ENCODE measurements around the gene TMEM51.

The TMEM51 gene

DNA sequence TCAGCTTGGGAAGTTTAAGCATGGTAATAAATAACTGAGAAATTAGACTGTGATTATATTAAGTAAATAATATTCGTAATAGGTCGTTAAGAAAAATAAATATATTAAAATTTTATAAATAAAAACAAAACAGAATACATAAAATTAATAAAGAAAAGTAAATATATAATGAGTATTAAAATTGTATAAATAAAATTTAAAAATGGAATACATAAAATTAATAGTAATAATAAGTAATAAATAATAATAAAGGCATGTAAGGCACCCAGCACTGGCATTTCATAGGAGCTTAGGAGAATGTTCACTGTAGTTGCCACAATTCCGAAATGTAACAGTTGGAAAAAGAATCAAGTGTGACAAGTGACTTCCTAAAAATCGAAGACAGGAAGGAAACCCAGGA is 47.7 kb downstream of the TMEM51 start:
- DNase-seq, result no peak

DNA sequence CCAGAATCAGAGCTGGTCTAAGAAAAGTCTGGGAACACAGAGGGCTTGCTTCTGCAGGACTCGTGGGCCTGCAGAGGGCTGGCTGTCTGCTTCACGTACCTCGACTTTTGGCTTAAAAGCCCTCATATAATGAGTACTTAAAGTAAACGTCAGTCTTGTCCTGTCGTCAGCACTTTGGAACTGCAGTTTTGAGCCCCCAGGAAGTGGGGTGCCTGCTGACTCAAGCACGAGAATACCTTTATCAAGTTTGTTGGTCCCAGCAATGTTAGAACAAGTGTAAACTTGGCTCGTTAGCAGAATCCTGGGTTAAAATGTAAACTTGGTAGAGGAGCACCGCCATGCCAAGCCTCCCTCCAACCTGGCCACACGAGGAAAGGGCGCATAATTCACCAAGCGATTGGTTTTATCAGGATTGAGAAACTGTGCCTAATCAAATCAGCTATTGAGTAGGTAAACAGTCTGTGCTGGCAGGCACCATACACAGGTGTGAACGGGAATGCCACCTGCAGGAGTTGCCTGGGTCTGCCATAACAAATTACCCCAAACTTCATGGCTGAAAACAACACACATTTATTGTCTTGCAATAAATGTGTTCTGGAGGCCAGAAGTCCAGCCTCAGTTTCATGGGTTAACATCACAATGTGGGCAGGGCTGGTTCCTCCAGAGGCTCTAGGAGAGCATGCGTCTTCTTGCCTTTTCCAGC is 48.5 kb downstream of the TMEM51 start:
- no peak for DNase-seq

DNA sequence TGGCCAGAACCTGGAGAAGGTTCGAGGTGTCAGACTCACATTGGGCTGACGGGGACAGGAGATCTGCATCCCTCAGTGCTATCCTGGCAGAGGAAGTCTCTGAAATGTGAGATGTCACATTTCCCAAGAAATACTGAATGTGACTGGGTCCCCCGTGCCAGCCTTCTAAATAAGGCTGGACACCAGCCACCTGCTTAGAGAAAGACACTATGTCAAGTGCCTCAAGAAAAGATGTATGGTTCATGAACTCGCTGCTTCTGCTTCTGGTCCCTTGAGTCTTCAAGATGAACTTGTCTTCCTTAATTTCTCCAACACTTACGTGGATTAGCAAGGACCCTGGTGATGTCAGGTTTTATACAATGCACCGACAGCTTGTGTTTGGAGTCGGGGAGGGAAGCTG is 51.4 kb downstream of the TMEM51 start:
- no peak for DNase-seq

DNA sequence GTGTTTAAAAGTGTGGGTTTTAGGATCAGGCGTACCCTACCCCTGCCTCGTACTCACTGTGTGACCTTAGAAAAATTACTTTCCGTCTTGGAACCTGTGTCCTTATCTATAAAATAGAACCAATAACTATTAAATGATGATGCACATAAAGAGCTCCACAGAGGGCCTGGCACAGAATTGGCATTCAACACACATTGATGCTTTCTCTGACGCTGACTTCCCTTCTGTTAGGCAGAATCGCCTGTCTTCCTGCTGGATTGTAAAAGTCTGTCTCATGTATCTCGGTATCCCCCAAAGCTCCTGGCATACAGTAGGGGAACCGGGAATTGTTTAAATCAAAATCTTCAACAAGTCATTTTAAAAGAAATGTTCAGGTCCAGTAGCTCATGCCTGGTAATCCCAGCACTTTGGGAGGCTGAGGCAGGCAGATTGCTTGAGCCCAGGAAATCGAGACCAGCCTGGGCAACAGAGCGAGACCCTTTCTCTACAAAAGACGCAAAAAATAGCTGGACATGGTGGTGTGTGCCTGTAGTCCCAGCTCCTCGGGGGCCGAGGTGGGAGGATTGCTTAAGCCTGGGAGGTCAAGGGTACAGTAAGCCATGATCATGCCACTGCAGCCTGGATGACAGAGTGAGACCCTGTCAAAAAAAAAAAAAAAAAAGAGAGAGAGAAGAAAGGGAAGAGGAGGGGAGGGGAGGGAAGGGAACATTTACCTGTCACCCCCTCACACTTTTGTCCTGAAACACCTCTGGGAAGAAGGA is 52.2 kb downstream of the TMEM51 start:
- DNase-seq, result no peak

DNA sequence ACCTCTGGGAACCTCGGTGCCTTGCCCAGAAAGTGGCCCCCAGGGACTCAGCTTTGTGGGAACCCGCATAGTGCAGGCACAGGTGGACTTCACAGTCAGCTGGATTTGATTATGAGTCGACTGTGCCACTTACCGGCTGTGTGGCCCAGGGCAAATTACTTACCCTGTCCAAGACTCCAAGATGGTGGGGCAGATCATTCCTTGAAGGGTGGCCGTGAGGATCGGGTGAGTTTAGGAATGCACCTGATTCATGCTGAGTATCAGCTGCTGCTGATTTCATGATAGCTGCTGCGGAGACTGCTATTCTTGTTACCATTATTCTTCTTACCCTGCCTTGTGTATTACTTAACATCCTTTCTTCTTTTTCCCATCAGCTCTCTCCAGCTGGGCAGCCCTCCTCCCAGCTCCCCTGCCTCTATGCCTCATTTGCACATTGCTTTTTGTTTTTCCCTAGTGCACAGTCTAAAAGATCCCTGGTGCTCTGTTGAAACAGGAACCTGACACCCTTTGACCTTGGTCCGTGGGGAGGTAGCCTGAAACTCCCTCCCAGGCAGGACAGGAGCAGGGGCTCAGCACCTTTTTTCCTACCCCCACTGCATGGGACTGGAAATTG is 53.0 kb downstream of the TMEM51 start:
- DNase-seq, result no peak

DNA sequence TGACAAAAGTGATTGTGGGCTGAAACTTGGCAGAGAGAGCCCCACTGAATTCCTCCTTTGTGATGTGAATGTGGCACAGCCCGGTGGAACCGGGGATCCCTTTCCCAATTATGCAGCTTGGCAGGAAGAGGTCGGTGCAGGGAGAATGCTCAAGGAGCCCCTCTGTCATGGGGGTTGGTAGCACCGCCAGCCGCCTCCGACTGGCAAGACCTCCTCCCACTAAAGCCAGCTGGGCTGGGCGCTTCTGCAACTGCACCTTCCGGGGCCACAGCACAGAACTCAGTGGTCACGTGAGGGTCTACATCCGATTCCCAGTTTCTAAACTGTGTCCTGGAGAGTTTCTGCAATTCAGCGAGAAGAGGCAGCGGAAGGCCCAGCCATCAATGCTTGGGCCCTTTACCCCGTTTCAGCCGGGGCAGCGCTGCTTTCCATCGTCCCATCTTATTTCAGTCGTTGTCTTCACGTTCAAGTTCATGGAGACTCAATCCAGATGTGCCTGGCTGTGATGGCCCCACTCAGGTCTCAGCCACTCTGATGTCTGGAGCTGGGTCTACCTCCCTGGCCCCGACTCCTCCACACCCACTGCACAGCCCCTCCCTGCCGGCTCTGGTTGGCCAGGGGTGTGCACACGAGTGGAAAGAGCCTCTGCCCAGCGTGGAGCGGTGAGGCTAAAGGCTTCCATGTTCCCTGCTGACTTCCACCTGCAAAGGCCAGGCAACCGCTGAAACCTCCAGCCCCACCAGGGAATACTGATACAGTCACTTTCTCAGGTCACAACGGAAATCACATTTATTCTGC is 53.7 kb downstream of the TMEM51 start:
- no peak for DNase-seq

DNA sequence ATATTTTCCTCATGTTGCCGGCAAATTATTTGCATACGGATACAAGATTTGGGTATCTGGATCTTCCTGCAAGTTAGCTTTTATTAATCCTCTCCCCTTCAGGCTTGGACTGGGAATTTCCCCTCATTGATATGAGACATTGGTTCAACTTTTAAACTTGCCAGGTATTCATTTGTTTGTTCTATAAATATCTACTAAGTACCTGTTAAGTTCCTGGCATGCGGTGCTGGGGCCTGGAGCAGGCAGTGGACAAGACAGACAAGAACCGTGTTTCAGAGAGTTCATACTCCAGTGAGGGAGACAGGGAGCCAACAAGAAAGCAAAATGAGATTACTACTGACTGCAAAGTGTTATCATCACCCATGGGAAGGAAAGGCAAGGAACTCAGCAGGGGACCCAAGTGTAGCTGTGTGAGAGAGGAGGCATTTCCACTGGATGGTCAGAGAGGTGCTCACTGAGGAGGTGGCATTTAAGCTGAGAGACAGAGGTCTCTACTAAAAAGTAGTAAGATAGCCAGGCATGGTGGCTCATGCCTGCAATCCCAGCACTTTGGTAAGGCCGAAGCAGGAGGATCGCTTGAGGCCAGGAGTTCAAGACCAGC is 54.4 kb downstream of the TMEM51 start:
- DNase-seq, result no peak

DNA sequence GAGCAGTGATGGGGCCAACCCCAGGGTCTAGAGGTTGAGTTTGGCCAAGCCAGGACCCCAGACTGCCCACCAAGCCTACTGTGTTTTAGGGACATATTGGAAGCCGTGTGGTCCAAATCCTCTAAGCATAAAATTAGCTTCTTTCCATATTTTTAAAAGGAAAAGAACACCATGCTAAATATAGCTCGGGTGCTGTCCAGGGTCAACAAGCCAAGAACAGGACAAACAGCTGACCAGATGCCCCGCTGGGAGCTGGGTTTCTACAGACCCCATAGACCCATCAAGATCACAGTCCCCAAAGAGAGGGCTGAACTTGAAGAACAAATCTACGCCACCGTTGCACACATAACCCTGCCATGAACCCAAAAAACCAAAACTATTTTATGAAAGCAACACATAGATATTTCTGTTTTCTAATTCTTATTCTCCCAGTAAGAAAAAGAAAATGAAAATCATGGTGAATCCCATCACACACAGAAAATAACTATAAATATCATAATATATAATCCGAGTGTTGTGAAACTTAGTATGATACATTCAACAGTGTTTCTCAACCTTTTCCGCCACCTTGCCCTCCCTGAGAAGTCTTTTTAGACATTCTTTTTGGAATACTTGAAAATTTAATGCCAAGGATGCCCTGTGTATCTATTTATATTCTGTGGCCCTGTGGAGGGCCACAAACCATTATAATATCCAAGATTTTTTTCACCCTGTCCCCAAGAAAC is 57.3 kb downstream of the TMEM51 start:
- no peak for DNase-seq

DNA sequence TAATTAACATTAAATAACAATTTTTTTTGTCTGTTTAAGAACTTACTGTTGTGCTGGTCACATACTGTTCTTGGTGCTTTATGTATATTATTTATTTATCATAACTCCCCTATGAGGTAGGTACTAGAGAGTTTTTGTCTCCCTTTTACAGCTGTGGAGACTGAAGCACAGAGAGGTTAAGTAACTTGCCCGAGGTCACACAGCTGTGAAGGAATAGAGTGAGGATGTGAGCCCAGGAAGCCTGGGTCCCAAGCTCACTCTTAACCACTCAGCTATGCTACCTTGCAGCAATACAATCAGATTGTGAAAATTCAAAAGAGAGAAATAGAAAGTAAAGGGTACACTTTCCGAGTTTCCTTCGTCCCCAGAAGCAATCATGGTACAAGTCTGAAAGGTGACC is 57.9 kb downstream of the TMEM51 start:
- DNase-seq, result no peak

DNA sequence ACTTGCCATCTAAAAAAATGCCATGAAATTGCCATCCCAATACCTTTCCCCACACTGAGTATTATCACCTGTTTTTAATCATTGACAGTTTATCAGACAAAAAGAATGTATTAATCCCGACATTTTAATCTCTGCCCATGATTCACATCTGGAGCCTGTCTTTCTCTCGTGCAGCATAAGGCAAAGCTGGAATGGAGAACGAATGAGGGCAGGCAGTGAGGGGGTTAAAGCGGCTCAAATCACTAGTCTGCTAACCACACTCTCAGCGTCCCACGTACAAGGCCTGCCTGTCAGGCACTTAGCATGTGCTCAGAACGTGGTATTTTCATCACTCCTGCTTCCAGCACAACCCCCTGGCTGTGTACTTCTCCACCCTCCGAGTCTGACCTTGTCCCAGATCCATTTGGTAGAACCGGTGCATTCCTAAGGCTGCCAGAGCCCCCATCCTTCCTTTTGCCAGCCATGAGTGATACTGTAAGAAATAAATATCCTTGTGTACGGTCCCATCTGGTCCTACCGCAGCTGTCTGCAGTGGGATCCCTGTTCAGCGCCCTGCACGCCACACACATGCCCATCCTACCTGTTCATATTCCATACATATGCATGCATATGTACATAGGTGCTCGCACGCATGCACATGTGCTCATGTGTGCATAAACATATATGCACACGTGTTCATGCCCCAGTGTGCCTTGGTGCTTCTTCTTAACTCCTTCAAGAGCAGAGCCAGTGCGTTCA is 58.8 kb downstream of the TMEM51 start:
- no peak for DNase-seq

DNA sequence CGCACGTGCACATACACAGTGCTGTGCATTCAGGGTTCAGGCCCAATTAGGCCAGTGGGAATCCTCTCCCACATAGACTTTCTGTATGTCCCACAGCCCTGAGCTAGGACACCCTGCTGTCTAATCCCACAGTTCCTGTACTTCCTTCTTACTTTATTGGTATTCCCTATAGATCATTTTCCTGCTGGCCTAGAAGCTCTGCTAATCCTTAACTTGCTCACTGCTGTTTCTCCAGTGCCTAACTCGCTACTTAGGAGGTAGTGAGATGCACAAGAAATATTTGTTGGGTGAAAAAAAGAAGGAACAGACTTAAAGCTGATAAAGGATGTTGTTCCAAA is 59.4 kb downstream of the TMEM51 start:
- DNase-seq, result no peak

DNA sequence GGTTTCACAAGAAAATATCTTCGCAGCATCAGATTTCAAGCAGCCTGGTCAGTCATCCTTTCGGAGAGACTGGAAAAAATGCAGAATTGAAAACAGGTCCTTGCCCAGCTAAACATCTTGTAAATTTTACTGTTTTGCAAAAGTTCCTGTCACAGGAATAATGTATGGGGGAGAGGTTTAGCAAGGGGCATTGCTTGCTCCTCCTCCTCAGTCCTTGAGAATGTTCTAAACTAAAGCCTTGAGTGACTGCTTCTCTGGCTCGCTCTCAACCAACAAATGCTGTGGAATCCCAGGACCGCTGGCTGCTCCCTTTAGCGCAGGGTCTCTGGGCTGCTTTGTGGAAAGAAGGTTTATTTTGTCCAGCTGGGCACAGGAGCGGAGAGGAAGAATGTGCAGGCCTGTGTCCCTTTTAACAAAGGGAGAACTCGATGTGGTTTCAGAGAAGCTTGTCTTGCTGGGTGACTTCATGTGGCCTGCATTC is 59.8 kb downstream of the TMEM51 start:
- DNase-seq, result no peak

DNA sequence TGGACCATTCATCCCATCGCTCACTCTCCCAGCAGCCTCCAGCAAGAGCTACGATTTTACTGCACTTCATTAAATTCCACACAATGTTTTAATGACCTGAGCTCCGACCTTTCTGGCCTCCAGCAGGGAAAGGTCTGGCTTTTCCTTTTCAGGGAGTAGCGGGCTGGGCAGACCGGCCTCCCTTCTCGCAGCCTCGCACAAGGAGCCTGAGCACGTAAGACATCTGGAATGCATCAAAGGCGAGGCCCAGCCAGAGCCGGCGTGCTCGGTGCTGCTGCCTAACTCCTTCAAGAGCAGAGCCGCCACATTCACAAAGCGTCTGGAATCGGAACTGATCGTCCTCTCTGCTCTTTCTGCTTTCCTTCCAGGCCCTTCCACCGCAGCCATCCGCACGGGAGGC is 61.0 kb downstream of the TMEM51 start:
- DNase-seq, result no peak

DNA sequence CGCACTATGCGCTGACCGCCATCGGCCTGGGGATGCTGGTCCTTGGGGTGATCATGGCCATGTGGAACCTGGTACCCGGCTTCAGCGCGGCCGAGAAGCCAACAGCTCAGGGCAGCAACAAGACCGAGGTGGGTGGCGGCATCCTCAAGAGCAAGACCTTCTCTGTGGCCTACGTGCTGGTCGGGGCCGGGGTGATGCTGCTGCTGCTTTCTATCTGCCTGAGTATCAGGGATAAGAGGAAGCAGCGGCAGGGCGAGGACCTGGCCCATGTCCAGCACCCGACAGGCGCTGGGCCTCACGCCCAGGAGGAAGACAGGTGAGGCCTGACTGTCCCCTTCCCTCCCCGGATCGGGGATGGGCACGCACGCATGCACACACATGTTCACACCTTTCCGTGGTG is 61.6 kb downstream of the TMEM51 start:
- DNase-seq, result no peak

DNA sequence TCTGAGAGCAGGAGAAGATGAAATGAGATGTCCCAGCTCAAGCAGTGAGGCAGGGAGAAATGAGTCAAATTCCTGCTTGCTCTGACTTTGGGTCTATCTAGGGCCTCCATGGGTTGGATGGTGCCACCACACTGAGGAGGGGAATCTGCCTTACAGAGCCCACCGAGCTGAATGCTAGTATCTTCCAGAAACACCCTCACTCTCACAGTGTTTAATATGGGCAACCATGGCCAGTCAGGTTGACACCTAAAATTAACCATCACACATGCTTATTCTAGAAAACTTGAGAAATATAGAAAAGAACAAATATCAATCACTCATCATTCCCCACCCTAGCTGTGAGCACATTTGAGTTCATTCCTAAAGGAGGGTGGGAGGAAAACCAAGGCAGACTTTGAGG is 64.1 kb downstream of the TMEM51 start:
- no peak for DNase-seq

DNA sequence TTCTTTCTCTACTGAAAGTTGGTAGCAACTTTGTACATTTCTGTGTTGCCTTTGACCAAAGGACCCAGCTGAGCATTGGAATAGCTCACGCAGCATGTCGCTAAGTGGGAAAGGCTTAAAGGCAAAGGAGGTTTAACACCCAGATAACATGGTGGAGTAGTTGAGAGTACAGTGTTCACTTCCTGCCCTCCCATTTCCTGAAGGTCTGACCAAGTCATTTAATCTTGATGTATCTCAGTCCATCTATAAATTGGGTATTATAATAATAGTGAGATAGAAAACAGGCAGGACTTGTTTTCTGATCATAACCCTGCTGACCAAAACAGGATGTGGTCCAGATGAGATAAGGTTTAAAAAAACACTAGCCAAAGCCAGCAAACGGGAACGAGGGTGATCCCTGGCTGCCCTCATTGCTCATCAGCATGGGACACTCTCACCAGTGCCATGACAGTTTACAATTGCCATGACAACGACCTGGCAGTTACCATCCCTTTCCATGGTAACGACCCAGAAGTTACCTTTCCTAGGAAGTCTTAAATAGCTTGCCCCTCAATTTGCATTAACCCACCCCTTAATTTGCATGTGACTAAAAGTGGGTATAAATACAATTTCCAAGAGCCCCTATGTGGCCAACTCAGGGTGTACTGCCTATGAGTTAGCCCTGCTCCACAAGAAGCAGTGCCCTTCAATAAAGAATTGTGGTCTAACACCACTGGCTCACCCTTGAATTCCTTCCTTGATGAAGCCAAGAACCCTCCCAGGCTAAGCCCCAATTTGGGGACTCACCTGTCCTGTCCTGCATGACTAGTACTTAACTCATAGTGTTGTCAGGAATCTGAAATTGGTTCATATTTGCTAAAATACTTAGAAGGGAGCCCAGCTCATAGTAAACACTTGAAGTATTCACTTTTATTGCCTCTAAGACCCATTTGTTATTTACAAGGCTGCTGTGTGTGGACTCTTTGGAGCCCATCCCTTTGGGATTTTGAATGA is 65.0 kb downstream of the TMEM51 start:
- DNase-seq, result no peak

DNA sequence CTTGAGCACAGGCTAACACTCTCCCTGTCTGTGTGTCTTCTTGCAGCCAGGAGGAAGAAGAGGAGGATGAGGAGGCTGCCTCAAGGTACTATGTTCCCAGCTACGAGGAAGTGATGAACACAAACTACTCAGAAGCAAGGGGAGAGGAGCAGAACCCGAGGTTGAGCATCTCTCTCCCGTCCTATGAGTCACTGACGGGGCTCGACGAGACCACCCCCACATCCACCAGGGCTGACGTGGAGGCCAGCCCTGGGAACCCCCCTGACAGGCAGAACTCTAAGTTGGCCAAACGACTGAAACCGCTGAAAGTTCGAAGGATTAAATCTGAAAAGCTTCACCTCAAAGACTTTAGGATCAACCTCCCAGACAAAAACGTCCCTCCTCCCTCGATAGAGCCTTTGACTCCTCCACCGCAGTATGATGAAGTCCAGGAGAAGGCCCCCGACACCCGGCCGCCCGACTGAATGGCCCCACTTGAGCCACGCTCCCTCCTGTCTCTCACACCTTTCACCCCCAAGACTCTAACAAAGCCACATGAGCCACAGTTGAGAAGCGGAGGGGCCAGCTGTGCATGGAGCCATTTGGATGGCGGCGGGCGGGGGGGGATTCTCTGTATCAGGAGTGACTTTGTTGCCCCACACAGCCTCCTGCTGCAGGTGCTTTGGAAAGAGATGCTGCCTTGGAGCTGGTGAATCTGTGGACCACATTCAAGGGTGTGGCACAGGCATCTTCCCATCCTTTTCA is 65.9 kb downstream of the TMEM51 start:
- DNase-seq, result no peak

DNA sequence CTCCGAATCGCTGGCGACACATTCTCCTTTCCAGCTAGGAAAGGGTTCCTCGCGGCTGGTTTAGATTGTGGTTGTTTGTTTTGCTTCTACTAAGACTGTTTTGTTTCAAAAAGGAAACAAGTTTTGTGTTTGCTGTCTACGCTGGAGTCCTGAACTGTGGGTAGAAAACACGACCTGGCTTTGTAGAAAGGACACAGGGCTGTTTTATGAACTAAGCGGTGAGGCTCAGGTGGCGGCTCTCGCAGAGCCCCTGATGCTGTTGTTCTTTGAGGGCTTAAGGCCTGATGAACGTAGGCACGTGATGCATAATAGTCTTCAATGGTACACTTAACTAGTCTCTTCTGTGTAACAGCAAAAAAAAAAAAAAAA is 66.5 kb downstream of the TMEM51 start:
- DNase-seq, result no peak

DNA sequence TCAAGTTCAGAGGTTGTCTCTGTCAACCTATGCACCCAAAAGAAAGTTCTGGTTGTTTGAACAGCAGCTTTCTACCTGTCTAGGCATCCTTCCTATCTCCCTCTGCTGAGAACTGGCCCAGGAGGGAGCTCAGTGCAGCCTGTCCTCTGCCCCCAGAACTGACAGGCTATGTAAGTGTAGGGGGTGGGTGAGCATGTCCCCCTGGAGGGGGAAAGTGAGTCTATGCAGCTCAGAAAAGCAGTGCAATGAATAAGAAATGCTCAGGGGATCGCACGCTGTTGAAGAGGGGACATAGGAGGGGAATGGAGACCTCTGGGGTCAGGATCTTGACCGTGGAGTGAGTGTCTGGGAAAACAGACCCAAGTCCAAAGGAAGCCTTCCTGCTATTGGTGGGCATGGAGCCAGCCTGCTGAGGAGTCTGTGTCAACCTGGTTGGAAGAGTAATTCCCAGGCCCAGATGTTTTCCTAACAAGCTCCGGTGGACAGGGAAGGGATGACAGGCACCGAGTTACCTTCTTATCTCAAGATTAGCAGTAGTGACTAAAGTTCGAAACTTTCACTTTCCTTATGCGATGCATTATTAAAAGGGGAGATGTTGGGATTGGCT is 67.4 kb downstream of the TMEM51 start:
- DNase-seq, result no peak

Data from activated CD4-positive, alpha-beta T cell treated with anti-CD3 and anti-CD28 coated beads for 1 hour (primary cell).